Uterus (tissue), 2 donors: Measurements from ENCODE around the gene CDYL.

ENCODE experiments used
- POLR2A ChIP-seq, 2 donors: fragments of 450-650 bp; IDR thresholded peaks; one replicate each; pipeline ENCODE4 v1.6.1; 2016; ENCODE audit warnings: antibody characterized with exemption in 2 of 2, mild to moderate bottlenecking in 1 of 2, moderate library complexity in 1 of 2
- TF ChIP-seq, protein P1 (sequence below), 4 experiments: fragments of 200-600 bp in 2 of 4; fragments of 450-650 bp in 2 of 4; sonication (generic) in 2 of 4; IDR thresholded peaks; one replicate each; pipeline ENCODE4 v1.5.1; 2016 to 2019; ENCODE audit warnings: antibody characterized with exemption in 4 of 4, mild to moderate bottlenecking in 2 of 4, moderate library complexity in 1 of 4

DNA sequence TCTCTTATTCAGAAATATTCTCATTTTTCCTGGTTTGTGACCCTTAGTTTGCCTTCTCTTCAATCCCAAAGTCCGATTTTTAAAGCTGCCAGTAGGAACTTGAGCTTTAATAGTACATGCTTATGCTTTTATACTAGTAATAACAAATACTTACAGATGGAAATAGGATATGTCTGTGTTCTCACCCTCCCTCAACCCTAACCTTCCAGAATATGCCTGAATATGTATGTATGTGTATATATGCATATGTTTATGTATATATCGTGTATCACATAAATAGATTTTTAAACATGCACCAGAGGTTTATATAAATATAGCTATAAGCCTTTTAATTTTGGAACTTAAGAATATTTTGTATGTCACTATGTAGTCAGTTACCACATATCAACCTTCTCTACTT is 38.8 kb downstream of the CDYL start:
- TF ChIP-seq, protein P1, sequence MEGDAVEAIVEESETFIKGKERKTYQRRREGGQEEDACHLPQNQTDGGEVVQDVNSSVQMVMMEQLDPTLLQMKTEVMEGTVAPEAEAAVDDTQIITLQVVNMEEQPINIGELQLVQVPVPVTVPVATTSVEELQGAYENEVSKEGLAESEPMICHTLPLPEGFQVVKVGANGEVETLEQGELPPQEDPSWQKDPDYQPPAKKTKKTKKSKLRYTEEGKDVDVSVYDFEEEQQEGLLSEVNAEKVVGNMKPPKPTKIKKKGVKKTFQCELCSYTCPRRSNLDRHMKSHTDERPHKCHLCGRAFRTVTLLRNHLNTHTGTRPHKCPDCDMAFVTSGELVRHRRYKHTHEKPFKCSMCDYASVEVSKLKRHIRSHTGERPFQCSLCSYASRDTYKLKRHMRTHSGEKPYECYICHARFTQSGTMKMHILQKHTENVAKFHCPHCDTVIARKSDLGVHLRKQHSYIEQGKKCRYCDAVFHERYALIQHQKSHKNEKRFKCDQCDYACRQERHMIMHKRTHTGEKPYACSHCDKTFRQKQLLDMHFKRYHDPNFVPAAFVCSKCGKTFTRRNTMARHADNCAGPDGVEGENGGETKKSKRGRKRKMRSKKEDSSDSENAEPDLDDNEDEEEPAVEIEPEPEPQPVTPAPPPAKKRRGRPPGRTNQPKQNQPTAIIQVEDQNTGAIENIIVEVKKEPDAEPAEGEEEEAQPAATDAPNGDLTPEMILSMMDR (IDR thresholded peaks at IDR 0.05): no peak
- no peak for TF ChIP-seq POLR2A (IDR thresholded peaks at IDR 0.05)
